ENCODE measurements around the gene PBX3. TPM values are rescaled to one million over a fixed set of nuclear protein-coding genes. Genes with fewer than 3 reads are reported as not detected.

The PBX3 gene
- total RNA-seq, 2 donors from 2014 or later = 54.8 to 65.3 TPM

DNA sequence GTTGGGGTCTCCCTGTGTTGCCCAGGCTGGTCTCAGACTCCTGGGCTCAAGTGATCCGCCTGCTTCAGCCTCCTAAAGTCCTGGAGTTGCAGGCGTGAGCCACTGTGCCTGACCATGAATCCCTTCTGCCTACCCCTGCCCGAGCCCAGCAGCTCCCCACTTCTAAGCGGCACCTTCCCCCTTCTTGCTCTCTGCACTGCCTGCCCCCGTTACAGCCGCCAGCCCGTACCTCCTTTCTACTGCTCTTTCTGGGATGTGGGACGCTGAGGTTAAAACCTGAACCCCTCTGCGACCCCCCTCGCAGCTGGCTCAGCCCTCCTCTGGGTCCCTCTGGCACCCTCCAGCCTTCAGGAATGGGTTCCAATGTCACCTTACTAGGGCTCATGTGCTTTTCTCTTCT, 249.6 kb downstream of the PBX3 start:
- intact Hi-C loops (cut with DNase I) = no loop called here

DNA sequence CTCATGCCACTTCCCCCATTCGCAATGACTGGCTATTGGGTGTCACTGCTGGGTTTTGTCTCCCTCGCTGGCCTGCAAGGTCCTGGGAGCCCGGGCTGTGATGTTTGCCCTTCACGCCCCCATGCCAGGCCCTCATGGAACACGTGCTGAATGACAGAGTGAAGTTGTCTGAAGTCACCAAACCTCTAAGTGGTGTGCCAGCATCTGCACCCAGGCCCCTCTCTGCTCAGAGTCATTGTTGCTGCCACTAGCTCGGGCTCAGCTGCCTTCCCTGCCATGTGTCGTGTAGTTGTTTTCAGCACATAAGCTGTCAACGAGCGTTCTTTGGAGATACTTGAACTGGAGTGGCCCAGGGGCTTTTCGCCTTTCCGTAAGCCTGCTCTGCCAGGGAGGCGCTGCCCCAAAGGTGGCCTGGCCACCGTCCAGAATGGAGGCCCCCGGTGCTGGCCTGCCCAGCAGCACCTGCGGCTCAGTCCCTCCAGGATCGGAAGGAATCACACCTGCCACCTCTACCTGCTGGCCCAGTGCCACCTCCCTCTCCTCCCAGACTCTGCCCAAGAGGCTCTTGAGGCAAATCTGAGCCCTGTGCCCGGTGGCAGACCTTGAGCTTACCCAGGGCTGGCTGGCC, 250.1 kb downstream of the PBX3 start:
- intact Hi-C loops (cut with DNase I) = no loop called here
- DNase-seq (no peak), ATAC-seq (peak in 1 of 2 donors; percentile 50)

More for the DNA sequence above, 249.6 kb downstream of the PBX3 start:
- DNase-seq = no peak
- no peak for ATAC-seq

DNA sequence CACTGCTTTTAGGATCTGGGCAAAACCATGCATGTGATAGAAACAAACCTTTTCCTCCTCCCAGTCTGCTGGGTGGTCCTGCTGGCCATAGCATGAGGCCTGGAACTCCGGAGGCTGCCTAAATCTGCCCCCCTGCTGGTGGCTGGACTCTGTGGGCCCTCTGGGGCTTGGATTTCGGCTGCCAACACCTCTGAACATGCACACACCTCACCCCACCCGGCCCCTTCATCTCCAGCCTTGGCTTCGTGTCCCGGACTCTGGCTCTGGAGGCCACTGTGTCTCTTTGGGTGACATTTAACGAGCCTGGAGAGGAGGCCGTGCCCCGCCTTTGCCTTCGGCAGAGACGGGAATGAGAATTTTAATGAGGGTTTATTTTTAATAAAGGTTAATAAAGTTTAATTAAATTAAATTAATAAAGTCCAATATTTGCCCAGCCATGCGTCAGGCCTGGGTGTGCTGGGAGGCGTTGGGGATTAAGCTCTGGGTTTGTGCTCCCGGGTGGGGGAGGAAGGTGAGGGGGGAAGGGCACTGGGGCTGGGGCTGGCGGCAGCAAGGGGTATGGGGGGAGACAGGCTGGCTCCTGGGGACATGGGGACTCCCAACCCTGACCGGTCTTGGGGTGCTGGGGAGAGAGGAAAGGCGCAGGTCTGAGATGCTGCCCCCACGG, 251.8 kb downstream of the PBX3 start:
- intact Hi-C loops (cut with DNase I) = no loop called here
- DNase-seq (no peak), ATAC-seq (no peak)

DNA sequence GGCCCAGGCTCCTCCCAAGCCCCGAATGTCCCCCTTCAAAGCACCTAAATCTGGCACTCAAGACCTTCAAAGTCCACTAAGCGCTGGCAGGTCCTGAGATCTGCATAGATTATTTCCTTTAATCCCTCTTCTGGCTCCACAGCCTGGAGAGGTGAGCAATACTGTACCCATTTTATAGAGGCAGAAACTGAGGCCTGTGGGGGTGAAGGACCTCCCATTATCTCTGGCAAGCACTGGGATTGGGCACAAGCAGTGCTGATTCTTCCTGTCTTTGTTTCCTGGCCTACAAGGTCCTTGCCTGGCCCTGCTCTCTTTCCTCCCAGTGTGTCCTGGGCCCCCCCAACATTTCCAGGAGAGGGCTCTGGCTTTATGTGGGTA, 252.3 kb downstream of the PBX3 start:
- DNase-seq (no peak), ATAC-seq (no peak)
- intact Hi-C loops (cut with DNase I) = no loop called here

DNA sequence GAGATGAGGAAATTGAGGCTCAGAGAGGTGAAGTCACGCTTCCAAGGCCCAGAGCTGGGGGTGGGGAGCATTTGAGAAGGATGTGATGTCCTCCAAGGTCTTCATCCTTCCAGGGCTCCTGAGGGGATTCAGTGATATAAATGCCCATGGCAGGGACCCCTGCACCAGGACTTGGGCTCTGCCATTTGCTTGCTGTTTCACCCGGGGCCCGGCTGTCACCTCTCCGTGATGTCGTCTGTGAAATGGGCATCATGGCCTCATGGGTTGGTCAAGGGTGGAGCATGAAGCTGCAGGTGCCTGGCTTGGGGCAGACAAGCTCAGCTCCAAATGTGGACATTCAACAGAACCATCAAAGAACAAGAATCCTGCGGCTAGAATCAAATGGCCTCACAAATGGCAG, 253.1 kb downstream of the PBX3 start:
- no peak for ATAC-seq
- intact Hi-C loops (cut with DNase I) = no loop called here
- DNase-seq = no peak

DNA sequence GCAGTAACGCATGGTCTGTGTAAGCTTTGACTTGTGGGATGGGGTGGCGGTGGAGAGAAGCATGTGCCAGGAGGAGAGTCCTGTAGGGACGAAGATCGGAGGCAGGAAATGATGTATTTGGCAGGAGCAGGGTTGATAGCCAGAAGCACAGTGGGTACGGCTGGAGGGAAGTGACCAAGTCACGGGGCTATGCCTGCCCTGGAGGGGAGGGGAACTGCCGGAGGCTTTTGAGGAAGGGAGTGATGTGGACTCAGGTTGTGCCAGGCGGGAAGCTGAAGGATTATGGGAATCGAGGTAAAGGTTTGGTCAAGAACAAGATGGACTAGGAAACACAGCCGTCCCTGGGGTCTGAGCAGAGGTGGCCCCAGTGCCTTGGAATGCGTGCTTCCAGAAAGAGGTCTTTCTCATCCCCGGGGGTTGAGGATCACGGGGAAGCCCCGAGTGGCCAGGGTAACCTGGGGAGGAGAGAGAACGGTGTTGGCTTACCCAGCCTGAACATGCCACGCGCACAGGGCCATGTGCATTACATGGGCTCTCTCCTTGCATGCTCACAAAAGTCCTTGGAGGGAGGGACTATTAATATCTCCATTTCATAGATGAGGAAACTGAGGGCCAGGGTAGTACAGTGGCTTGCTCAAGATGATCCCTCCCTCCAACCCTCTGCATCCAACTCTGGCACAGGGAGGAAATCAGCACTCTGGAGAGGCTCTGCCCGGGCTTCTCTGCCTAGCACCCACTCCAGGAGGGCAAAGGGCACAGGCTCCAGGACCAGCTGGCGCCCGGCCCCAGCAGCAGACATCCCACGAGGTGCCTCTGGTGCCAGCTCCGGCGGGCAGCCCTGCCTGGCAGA, 253.8 kb downstream of the PBX3 start:
- DNase-seq = peak; percentile 44
- peak; percentile 91 to 94 for ATAC-seq
- intact Hi-C loops (cut with DNase I) = no loop called here

DNA sequence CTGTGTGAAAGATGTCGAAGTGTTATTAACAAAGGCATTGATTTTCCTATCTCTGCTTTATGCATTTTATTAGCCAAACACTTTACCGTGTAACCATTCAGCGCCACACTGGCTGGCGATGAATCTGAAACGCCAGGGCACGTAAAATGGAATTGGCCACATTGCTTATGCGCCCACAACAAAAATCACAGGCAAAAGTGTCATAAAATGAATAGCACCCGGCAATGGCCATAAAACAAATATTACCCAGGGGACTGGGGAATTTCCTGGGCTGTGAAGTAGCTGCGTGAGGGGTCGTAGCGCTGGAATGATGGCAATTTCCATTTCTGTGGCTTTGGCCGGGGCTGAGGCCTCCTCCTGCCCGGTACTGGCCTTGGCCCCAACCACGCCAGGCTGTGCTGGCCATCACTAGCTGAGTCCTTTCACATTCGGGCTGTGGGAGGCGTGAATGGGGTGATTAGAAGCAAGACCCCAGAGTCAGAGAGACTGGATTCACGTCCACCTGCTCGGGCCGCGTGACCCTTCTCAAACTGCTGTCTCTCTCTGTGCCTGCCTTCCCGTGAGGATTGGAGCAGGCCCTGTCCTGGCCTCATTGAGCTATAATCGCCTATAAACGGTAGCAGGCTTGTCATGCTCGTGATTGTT, 254.5 kb downstream of the PBX3 start:
- DNase-seq (no peak), ATAC-seq (no peak)
- intact Hi-C loops (cut with DNase I) = no loop called here

DNA sequence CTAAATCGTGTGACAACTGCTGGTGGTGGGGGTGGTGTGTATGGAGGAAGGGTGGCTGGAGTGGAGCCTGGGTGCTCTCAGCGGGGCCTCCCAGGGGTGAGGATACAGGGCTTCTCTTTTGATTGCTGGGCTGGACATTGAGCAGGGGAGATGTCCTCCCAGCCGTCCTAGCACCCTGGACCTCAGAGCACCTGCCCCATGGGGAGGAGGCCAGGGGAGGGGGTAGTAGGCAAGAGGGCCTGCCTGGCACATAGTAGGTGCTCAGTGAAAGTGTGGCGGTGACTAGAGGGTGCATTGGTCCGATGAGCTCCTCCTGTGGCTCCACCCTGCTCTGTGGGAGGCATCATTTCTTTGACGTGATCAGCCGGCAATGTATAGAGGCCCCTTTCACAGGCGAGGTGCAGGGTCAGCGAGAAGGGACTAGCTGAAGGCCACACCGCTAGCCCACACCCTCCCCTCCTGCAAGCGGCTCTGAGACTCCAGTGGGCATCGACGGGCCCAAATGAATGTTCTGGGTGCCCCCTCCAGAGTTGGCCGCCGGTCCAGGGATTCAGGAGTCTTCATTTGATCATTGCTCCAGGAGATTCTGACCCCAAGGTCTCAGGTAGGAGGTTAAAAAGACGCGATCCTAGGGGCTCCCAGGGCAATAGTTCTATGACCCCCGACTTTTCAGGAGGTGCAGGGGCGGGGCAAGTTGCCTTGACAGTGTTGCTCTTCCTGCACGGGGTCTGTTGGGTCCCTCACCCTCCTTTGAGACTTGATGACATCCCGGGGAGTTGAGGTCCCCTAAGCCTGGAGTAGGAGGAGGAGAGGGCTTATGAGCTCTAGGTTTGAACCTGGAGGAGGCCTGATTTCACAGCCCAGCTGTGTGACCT, 255.5 kb downstream of the PBX3 start:
- ATAC-seq (no peak), DNase-seq (no peak)
- intact Hi-C loops (cut with DNase I) = no loop called here

DNA sequence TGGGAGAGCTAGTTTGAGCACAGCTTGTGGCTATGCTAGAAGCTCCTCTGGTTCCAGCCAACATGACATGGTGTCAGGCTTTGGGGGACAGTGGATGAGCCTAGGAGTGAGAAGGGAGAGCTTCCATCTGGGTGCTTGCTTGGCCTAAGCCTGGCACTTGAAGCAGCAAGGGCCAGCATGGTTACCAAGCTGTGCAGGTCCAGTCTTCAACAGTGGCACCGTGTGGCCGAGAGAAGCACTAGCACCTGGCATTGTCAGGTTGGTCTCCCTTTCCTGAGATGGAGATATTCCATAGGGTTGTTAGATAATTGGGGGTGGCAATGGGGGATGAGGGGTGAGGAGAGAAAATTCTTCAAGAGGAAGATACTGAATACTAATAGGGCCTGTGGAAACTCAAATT, 261.9 kb downstream of the PBX3 start:
- DNase-seq (no peak), ATAC-seq (no peak)
- intact Hi-C loops (cut with DNase I) = no loop called here

DNA sequence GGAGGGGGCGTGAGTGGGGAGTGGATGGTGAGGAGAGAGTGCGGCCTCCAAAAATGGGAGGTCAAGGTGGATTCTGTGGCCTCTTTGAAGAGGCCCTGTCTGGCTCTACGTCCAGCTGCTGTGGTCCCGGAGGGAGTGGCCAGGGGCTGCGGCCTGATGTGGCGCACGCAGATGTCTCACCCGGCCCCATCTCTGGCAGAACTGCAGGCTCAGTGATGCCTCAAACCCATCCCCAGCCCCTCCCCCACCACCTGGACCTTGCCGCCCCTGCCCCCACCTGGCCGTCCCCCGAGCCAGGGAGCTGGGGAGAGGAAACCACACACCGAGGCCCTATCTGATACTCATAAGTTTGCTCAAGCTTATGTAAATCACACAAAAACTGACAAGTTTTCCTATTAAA, 267.6 kb downstream of the PBX3 start:
- ATAC-seq (no peak), DNase-seq (no peak)
- intact Hi-C loops (cut with DNase I) = no loop called here

DNA sequence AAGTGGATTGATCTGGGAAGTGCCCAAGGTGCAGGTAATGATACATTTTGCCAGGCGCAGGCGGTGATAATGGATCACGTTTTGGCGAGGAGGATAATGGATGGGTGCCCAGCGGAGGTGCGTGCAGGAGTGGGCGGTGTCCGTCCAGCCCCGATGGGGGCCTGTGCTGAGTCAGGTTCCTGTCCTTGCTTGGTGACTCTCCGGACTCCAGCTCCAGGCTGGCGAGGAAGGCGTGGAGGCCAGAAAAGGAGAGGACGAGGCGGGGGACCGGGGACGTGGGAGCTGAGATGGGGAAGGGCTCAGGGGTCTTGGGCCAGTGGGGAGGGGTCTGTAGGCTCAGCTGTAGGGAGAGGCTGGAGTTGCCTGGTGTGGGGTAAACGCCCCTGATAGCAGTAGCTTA, 268.3 kb downstream of the PBX3 start:
- intact Hi-C loops (cut with DNase I) = no loop called here
- DNase-seq (no peak), ATAC-seq (no peak)

DNA sequence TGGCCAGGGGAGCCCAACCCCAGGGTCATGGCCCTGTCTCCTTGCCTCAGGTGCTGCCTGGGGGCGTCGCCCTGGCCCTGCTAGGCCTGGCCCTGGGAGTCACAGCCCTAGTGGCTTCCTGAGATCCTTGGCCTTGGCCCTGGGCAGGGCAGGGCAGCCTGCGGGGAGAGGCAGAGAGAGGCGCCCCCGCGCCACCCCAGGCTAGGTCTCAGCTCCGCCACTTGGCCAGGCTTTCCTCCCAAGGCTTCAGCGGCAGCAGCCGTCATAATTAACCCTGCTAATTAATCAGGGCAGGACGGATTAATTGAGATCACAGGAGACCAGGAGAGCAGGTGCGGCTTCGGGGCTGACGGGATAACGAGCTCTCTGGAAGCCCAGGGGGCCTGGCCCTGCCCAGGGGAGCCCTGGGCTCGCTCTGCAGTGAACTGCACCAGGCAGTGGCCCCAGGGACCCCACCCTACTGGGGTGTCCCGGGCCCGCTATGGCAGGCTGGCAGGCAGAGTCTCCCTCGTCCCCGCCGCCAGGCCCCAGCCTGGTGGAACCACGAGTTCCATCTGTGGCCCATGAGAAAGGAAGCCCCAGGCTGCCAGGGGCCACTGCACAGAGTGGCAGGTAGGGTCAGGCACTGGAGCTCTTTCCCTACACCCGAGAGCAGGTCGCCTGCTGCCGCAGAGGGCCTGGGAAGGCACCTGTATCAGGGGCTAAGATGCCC, 269.6 kb downstream of the PBX3 start:
- intact Hi-C loops (cut with DNase I) = no loop called here
- DNase-seq = no peak
- no peak for ATAC-seq

Other genes with a start within 250 kb of the PBX3 start
- gene MAPKAP1, start 40.2 kb upstream of the PBX3 start, total RNA-seq = 10 to 100 TPM; 98.0 to 98.4 TPM